ENCODE results near the gene NOXA1.

Gene NOXA1

DNA sequence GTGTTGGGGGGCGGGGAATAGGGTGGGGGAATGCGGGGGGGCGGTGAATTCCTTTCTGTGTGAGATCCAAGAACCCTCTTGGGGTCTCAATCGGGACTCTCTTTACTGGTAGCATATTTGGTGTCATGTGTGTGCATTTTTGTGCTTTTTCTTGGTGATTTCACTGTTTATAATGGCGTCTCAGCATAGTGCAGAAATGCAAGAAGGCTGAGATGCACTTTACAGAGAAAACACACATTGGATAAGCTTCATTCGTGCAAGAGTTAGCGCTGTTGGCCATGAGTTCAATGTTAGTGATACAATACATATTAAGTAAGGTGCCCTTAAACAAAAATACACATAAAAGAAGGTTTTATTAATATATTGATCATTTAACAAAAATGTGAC, 18.7 kb downstream of the NOXA1 start:
- in situ Hi-C loops (cut with HindIII; ENCODE audit: low sequenced_read_pairs) = no loop called here
- no peak overlapping the region for H3K4me3 ChIP-seq (ENCODE audit: low read depth, low read length)
- no peak for DNase-seq (ENCODE audit: low read depth, low spot score)
- no peak for TF ChIP-seq CTCF (IDR thresholded peaks at IDR 0.05; ENCODE audit: low read depth, low read length)

DNA sequence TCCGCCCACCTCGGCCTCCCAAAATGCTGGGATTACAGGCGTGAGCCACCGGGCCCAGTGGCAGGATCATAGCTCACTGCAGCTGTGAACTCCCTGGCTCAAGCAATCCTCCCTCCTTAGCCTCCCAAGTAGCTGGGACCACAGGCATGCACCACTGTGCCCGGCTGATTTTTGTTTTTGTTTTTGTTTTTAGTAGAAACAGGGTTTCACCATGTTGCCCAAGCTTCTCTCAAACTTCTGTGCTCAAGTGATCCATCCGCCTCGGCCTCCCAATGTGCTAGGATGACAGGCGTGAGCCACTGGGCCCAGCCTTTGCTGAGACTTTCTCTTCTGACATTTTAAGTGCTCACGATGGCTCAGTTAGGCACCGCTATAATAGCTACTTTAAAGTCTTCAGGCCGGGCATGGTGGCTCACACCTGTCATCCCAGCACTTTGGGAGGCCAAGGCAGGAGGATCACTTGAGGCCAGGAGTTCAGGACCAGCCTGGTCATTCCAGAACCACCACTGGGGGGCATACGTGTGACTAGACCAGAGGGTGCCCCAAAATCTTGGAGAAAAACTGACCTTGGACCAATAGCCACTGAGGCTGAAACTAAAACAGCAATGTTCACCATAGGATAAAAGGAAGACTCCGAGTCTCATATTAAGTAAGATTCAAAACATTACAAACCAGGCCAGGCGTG, 21.1 kb downstream of the NOXA1 start:
- TF ChIP-seq CTCF (IDR thresholded peaks at IDR 0.05; ENCODE audit: low read depth, low read length) = no peak
- DNase-seq (ENCODE audit: low read depth, low spot score) = no peak
- no peak overlapping the region for H3K4me3 ChIP-seq (ENCODE audit: low read depth, low read length)
- in situ Hi-C loops (cut with HindIII; ENCODE audit: low sequenced_read_pairs) = no loop called here

DNA sequence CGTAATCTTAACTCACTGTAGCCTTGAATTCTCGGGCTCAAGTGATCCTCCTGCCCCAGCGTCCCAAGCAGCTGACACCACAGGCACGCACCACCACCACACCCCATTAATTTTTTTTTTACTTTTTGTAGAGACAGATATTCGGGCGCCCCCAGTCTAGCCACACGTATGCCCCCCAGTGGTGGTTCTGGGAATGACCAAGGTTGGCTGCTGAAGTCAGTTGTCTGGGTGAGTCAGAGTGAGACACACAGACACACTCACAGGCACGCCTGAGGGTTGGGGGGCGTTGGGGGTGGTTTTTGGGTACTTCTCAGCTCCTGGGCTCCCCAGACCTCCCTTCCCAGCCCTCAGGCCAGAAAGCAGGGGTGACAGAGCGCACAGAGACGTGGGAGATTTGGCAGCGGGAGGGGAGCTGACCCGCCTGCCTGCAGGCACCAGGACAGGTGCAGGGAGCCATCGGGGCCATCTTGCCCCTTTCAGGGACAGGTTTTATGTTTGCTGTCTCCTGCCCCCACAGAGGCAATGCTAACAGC, 22.1 kb downstream of the NOXA1 start:
- no peak overlapping the region for H3K4me3 ChIP-seq (ENCODE audit: low read depth, low read length)
- TF ChIP-seq CTCF (IDR thresholded peaks at IDR 0.05; ENCODE audit: low read depth, low read length) = peak; percentile 88
- in situ Hi-C loops (cut with HindIII; ENCODE audit: low sequenced_read_pairs) = no loop called here
- peak; percentile 75 for DNase-seq (ENCODE audit: low read depth, low spot score)

GRCh38 chr9:137445930-137446431, 22.8 kb downstream of the NOXA1 start:
- no peak overlapping the region for H3K4me3 ChIP-seq (ENCODE audit: low read depth, low read length)
- no peak for DNase-seq (ENCODE audit: low read depth, low spot score)
- in situ Hi-C loops (cut with HindIII; ENCODE audit: low sequenced_read_pairs) = no loop called here
- TF ChIP-seq CTCF (IDR thresholded peaks at IDR 0.05; ENCODE audit: low read depth, low read length) = no peak

DNA sequence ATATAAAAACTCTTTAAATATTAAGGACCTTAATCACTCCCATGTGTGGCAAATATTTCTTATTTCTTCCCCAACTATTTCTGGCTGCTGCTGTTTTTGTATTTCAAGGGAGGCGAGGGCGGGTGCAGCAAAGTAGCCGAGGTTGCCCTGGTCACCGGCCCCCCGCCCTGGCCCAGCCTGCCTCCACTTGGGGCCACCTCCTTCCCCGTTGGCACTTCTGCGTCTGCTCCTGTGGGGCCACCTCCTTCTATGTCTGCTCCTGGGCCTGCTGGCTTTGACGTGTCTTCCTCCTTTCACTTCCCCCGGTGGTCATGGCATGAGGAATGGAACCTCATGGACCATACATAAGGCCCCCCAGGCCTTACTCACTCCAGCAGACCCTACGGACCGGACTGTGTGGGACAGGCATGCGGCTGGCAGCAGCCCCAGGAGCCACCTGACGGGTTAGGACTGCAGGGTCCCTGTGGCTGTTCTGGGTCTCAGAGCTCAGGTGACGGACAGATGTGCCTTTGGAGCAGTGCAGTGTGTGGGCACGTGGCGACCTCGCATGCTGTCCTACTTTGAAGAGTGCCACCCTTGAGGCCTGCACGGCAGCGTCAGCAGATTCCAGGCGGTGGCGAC, 23.8 kb downstream of the NOXA1 start:
- no peak overlapping the region for H3K4me3 ChIP-seq (ENCODE audit: low read depth, low read length)
- no peak for TF ChIP-seq CTCF (IDR thresholded peaks at IDR 0.05; ENCODE audit: low read depth, low read length)
- no peak for DNase-seq (ENCODE audit: low read depth, low spot score)
- in situ Hi-C loops (cut with HindIII; ENCODE audit: low sequenced_read_pairs) = no loop called here

DNA sequence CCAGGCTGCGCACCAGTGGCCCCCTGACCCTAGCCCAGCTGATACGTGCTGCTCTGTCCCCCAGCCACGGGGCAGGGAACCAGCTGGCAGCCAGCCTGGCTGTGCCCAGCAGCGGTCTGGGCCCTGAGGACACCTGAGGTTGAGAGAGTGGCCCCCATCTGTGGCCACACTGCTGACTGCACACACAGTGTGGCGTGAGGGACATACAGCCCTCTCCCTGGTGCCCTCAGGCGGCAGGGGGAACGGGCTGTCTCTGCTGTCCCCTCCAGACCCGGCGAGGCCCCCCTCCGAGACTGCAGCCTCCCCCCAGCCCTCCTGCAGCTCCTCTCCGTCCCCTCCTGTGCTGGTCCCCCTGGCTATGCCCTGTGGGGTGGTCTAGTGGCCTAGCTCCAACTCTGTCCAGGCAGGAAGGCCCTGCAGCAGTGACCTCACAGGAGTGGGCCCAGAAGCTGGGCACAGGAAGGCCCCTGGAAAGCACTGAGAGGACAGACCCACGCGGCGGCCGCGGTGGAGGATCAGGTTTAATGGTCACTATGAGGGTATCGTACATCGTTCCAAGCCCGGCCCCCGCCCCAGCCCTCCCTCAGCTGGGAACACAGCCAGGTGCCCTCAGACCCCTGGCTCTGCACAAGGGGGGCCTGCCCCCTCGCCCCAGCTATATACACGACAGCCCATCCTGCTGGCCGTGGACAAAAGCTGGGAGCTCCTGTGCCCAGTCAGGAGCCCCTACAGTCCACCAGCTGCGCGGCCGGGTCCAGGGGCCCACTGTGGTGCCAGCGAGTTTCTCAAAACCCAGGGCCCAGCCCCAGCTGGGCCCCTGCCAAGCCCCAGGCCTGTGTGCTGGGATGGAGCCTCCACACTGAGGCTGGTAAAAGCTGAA, 24.8 kb downstream of the NOXA1 start:
- TF ChIP-seq CTCF (IDR thresholded peaks at IDR 0.05; ENCODE audit: low read depth, low read length) = no peak
- in situ Hi-C loops (cut with HindIII; ENCODE audit: low sequenced_read_pairs) = no loop called here
- no peak overlapping the region for H3K4me3 ChIP-seq (ENCODE audit: low read depth, low read length)
- no peak for DNase-seq (ENCODE audit: low read depth, low spot score)

All from astrocyte of the spinal cord (primary cell).